Progenitor cell of endocrine pancreas (in vitro differentiated cells): ENCODE measurements around the gene FALEC. TPM values are rescaled to one million over a fixed set of nuclear protein-coding genes. Genes with fewer than 3 reads are reported as not detected.
A peak's percentile ranks its signal among the peaks of the same experiment; 100 is the strongest.

Experiments used
- DNase-seq: peaks from one replicate; pipeline ENCODE4 v3.0.0; 2021; ENCODE audit warnings: low spot score; ENCODE audit not compliant: unreplicated experiment
- H3K27ac Mint-ChIP-seq: 2 replicates; pipeline ENCODE4 v1.8.0; 2021; ENCODE audit warnings: mild to moderate bottlenecking, moderate library complexity, mixed read lengths
- H3K27me3 Mint-ChIP-seq: 2 replicates; pipeline ENCODE4 v1.8.0; 2021; ENCODE audit warnings: mixed read lengths
- H3K36me3 Mint-ChIP-seq: 2 replicates; pipeline ENCODE4 v1.8.0; 2022; ENCODE audit warnings: mixed read lengths; ENCODE audit not compliant: insufficient read depth
- H3K4me1 Mint-ChIP-seq: 2 replicates; pipeline ENCODE4 v1.8.0; 2021; ENCODE audit warnings: low read depth, mixed read lengths
- H3K4me3 Mint-ChIP-seq: 2 replicates; pipeline ENCODE4 v1.8.0; 2021; ENCODE audit warnings: low read depth, mild to moderate bottlenecking, moderate library complexity, mixed read lengths
- H3K9me3 Mint-ChIP-seq: 2 replicates; pipeline ENCODE4 v1.8.0; 2021; ENCODE audit warnings: low read depth, mixed read lengths
- CTCF ChIP-seq: fragments of 200-600 bp; sonication (generic); IDR thresholded peaks from one replicate; pipeline ENCODE4 v1.5.0; 2021; ENCODE audit warnings: antibody characterized with exemption, mild to moderate bottlenecking; ENCODE audit not compliant: unreplicated experiment
- long read RNA-seq: library from polyadenylated mRNA; unstranded; transcript quantifications from one replicate; pipeline ENCODE4 v2.0.0, GENCODE V29; 2020
- total RNA-seq: library from RNA; stranded (reverse); gene quantifications from 2 replicates; pipeline ENCODE4 v1.2.1, GENCODE V29; 2021

Gene FALEC
- total RNA-seq = 0.57 TPM in 1 of 2 replicates, not detected in the other
- long read RNA-seq, partial matches to known transcripts = 2 of 3 reads
- long read RNA-seq, other reads (novel, unspliced or antisense) = 1 of 3 reads

GRCh38 chr1:150515328-150516049 is at the start of gene FALEC:
TSS of gene FALEC (plus strand) at chr1:150515752.
- peaks cover 3% of the 10 kb centered on the region for H3K36me3 Mint-ChIP-seq

GRCh38 chr1:150466964-150467363 is 48.6 kb upstream of the FALEC start:
- no peak for DNase-seq
- H3K9me3 Mint-ChIP-seq = no peaks in the 10 kb centered on the region
- no peak overlapping the region for H3K27ac Mint-ChIP-seq
- TF ChIP-seq CTCF = no peak
- no peak overlapping the region for H3K4me3 Mint-ChIP-seq
- peaks cover 25% of the 10 kb centered on the region for H3K36me3 Mint-ChIP-seq
- no peaks in the 10 kb centered on the region for H3K27me3 Mint-ChIP-seq
- peaks cover 5% of the 10 kb centered on the region for H3K4me1 Mint-ChIP-seq

More at GRCh38 chr1:150515328-150516049, at the start of gene FALEC:
- TF ChIP-seq CTCF = peak; percentile 21
- Mint-ChIP-seq H3K27me3 (no peaks in the 10 kb centered on the region), H3K4me3 (peak within 1 kb of the TSS; percentile 89), H3K27ac (peak within 1 kb of the TSS; percentile 93), H3K9me3 (no peaks in the 10 kb centered on the region), H3K4me1 (peaks cover 9% of the 10 kb centered on the region)
- peak; percentile 93 for DNase-seq

- Mint-ChIP-seq H3K4me1 (peaks cover 5% of the 10 kb centered on the region), H3K27ac (no peak overlapping the region), H3K27me3 (no peaks in the 10 kb centered on the region), H3K9me3 (no peaks in the 10 kb centered on the region), H3K36me3 (peaks cover 23% of the 10 kb centered on the region), H3K4me3 (no peak overlapping the region)
- DNase-seq = no peak
- no peak for TF ChIP-seq CTCF
Measured at GRCh38 chr1:150469291-150469690, 46.3 kb upstream of the FALEC start.

GRCh38 chr1:150472601-150473200 is 42.9 kb upstream of the FALEC start:
- no peak for TF ChIP-seq CTCF
- peaks cover 7% of the 10 kb centered on the region for H3K4me1 Mint-ChIP-seq
- H3K4me3 Mint-ChIP-seq = no peak overlapping the region
- no peak for DNase-seq
- no peak overlapping the region for H3K27ac Mint-ChIP-seq
- H3K36me3 Mint-ChIP-seq = peaks cover 16% of the 10 kb centered on the region
- H3K9me3 Mint-ChIP-seq = no peaks in the 10 kb centered on the region
- H3K27me3 Mint-ChIP-seq = no peaks in the 10 kb centered on the region

GRCh38 chr1:150473659-150474058 is 41.9 kb upstream of the FALEC start:
- TF ChIP-seq CTCF = no peak
- Mint-ChIP-seq H3K9me3 (no peaks in the 10 kb centered on the region), H3K27me3 (no peaks in the 10 kb centered on the region), H3K4me1 (peaks cover 15% of the 10 kb centered on the region), H3K4me3 (no peak overlapping the region), H3K36me3 (peaks cover 16% of the 10 kb centered on the region), H3K27ac (no peak overlapping the region)
- no peak for DNase-seq
